Activated T-cell treated with anti-CD3 and anti-CD28 coated beads, Interleukin-2, amount 50 U/mL, for 72 hours (primary cell): ENCODE data around the gene ARSJ. TPM values are rescaled to one million over a fixed set of nuclear protein-coding genes. Genes with fewer than 3 reads are reported as not detected.
"Not testable (repeated sequence)": the region's sequence is repeated elsewhere in the genome, so short reads cannot be mapped to it uniquely, and the experiment has no call there.

Source experiments
- ATAC-seq, 2 donors: fragments of 150-1000 bp; cut with Tn5 transposase; replicated peaks in 1 of 2; 2 replicates each; pipeline ENCODE4 v1.10.0; 2021; ENCODE audit warnings: moderate library complexity in 2 of 2, mild to moderate bottlenecking in 1 of 2
- DNase-seq, 2 donors: peaks; one replicate each; pipeline ENCODE4 v3.0.0; 2021 to 2022; ENCODE audit warnings: mixed read lengths in 1 of 2
- H3K27ac Mint-ChIP-seq: one replicate; pipeline ENCODE4 v1.8.0; 2022; ENCODE audit warnings: mild to moderate bottlenecking, moderate library complexity, mixed read lengths
- H3K27me3 Mint-ChIP-seq: one replicate; pipeline ENCODE4 v1.8.0; 2022; ENCODE audit warnings: low read depth, mixed read lengths
- H3K36me3 Mint-ChIP-seq, 2 donors: one replicate each; pipeline ENCODE4 v1.8.0; 2022; ENCODE audit warnings: mixed read lengths in 2 of 2, mild to moderate bottlenecking in 1 of 2; ENCODE audit not compliant: insufficient read depth in 2 of 2
- H3K4me1 Mint-ChIP-seq: one replicate; pipeline ENCODE4 v1.8.0; 2022; ENCODE audit warnings: low read depth, mixed read lengths
- H3K4me3 Mint-ChIP-seq, 2 donors: one replicate each; pipeline ENCODE4 v1.8.0; 2022; ENCODE audit warnings: mild to moderate bottlenecking in 2 of 2, mixed read lengths in 2 of 2, moderate library complexity in 2 of 2
- H3K9me3 Mint-ChIP-seq, 2 donors: one replicate each; pipeline ENCODE4 v1.8.0; 2022; ENCODE audit warnings: mixed read lengths in 2 of 2
- total RNA-seq, 2 donors: library from RNA; stranded (reverse); gene quantifications; one replicate each; pipeline ENCODE4 v1.2.3, GENCODE V29; 2022

The ARSJ gene
- total RNA-seq, 2 donors from 2014 or later: not detected

GRCh38 chr4:114005569-114006442, 26.4 kb upstream of the ARSJ start:
- H3K4me1 Mint-ChIP-seq: peaks cover 6% of the 10 kb centered on the region
- ATAC-seq (no peak), DNase-seq (no peak)
- peaks cover 0 to 1% of the 10 kb centered on the region in 2 donors for H3K9me3 Mint-ChIP-seq
- H3K36me3 Mint-ChIP-seq: no peaks in the 10 kb centered on the region
- H3K4me3 Mint-ChIP-seq: no peak overlapping the region
- no peak overlapping the region for H3K27ac Mint-ChIP-seq
- H3K27me3 Mint-ChIP-seq: peaks cover 7% of the 10 kb centered on the region

- H3K27ac Mint-ChIP-seq, H3K4me1 Mint-ChIP-seq, ATAC-seq, H3K9me3 Mint-ChIP-seq, H3K27me3 Mint-ChIP-seq, H3K36me3 Mint-ChIP-seq: not testable (repeated sequence)
- H3K4me3 Mint-ChIP-seq: peak overlapping the region; percentile 66 to 70
- peak in 1 of 2 donors; percentile 3 for DNase-seq
These were observed 25.2 kb upstream of the ARSJ start for GRCh38 chr4:114004483-114005226.

- H3K27me3 Mint-ChIP-seq: no peaks in the 10 kb centered on the region
- no peak for ATAC-seq
- H3K27ac Mint-ChIP-seq: no peak overlapping the region
- no peaks in the 10 kb centered on the region for H3K9me3 Mint-ChIP-seq
- H3K36me3 Mint-ChIP-seq: no peaks in the 10 kb centered on the region
- H3K4me1 Mint-ChIP-seq: no peaks in the 10 kb centered on the region
- DNase-seq: no peak
- H3K4me3 Mint-ChIP-seq: no peak overlapping the region
These were observed 19.1 kb upstream of the ARSJ start for GRCh38 chr4:113998531-113998930.

GRCh38 chr4:113998079-113998478, 18.6 kb upstream of the ARSJ start:
- H3K9me3 Mint-ChIP-seq: no peaks in the 10 kb centered on the region
- ATAC-seq (no peak), DNase-seq (no peak)
- H3K27me3 Mint-ChIP-seq: no peaks in the 10 kb centered on the region
- no peaks in the 10 kb centered on the region for H3K4me1 Mint-ChIP-seq
- no peaks in the 10 kb centered on the region for H3K36me3 Mint-ChIP-seq
- H3K27ac Mint-ChIP-seq: no peak overlapping the region
- H3K4me3 Mint-ChIP-seq: no peak overlapping the region

GRCh38 chr4:113997206-113997605, 17.8 kb upstream of the ARSJ start:
- no peak overlapping the region for H3K4me3 Mint-ChIP-seq
- H3K27me3 Mint-ChIP-seq: no peaks in the 10 kb centered on the region
- H3K27ac Mint-ChIP-seq: no peak overlapping the region
- H3K9me3 Mint-ChIP-seq: no peaks in the 10 kb centered on the region
- no peaks in the 10 kb centered on the region for H3K36me3 Mint-ChIP-seq
- no peak for ATAC-seq
- no peaks in the 10 kb centered on the region for H3K4me1 Mint-ChIP-seq
- DNase-seq: no peak

GRCh38 chr4:113996599-113997177, 17.2 kb upstream of the ARSJ start:
- Mint-ChIP-seq H3K27me3 (no peaks in the 10 kb centered on the region), H3K4me1 (no peaks in the 10 kb centered on the region), H3K4me3 (no peak overlapping the region), H3K27ac (no peak overlapping the region), H3K36me3 (no peaks in the 10 kb centered on the region), H3K9me3 (no peaks in the 10 kb centered on the region)
- ATAC-seq (peak in 1 of 2 donors; percentile 25), DNase-seq (no peak)

GRCh38 chr4:113993887-113994286, 14.4 kb upstream of the ARSJ start:
- H3K4me1 Mint-ChIP-seq: no peaks in the 10 kb centered on the region
- no peaks in the 10 kb centered on the region for H3K27me3 Mint-ChIP-seq
- no peaks in the 10 kb centered on the region for H3K36me3 Mint-ChIP-seq
- H3K9me3 Mint-ChIP-seq: peaks cover under 1% of the 10 kb centered on the region in 2 donors
- DNase-seq (no peak), ATAC-seq (no peak)
- no peak overlapping the region for H3K4me3 Mint-ChIP-seq
- H3K27ac Mint-ChIP-seq: no peak overlapping the region

- H3K27ac Mint-ChIP-seq: no peak overlapping the region
- no peaks in the 10 kb centered on the region for H3K36me3 Mint-ChIP-seq
- DNase-seq (no peak), ATAC-seq (no peak)
- no peaks in the 10 kb centered on the region for H3K27me3 Mint-ChIP-seq
- H3K4me1 Mint-ChIP-seq: no peaks in the 10 kb centered on the region
- H3K9me3 Mint-ChIP-seq: peaks cover 4% of the 10 kb centered on the region in 2 donors
- no peak overlapping the region for H3K4me3 Mint-ChIP-seq
These were observed 11.4 kb upstream of the ARSJ start for GRCh38 chr4:113990886-113991285.

GRCh38 chr4:113987382-113987941, 8.0 kb upstream of the ARSJ start:
- no peaks in the 10 kb centered on the region for H3K4me1 Mint-ChIP-seq
- no peak for ATAC-seq
- no peaks in the 10 kb centered on the region for H3K27me3 Mint-ChIP-seq
- H3K36me3 Mint-ChIP-seq: no peaks in the 10 kb centered on the region
- H3K27ac Mint-ChIP-seq: no peak overlapping the region
- peaks cover 4 to 7% of the 10 kb centered on the region in 2 donors for H3K9me3 Mint-ChIP-seq
- no peak overlapping the region for H3K4me3 Mint-ChIP-seq
- DNase-seq: no peak

- no peak overlapping the region for H3K4me3 Mint-ChIP-seq
- DNase-seq: no peak
- H3K4me1 Mint-ChIP-seq: peaks cover 19% of the 10 kb centered on the region
- H3K27me3 Mint-ChIP-seq: peaks cover 41% of the 10 kb centered on the region
- no peaks in the 10 kb centered on the region for H3K36me3 Mint-ChIP-seq
- H3K9me3 Mint-ChIP-seq: peaks cover 0 to 2% of the 10 kb centered on the region in 2 donors
- no peak for ATAC-seq
- H3K27ac Mint-ChIP-seq: no peak overlapping the region
These were observed 2.7 kb upstream of the ARSJ start for GRCh38 chr4:113982181-113982580.

- DNase-seq (no peak), ATAC-seq (no peak)
- no peak overlapping the region for H3K4me3 Mint-ChIP-seq
- no peak overlapping the region for H3K27ac Mint-ChIP-seq
- peaks cover 19% of the 10 kb centered on the region for H3K4me1 Mint-ChIP-seq
- H3K36me3 Mint-ChIP-seq: no peaks in the 10 kb centered on the region
- H3K9me3 Mint-ChIP-seq: peaks cover 0 to 2% of the 10 kb centered on the region in 2 donors
- H3K27me3 Mint-ChIP-seq: peaks cover 41% of the 10 kb centered on the region
These were observed 2.1 kb upstream of the ARSJ start for GRCh38 chr4:113981591-113981990.

GRCh38 chr4:113979905-113980615, 613 bp upstream of the ARSJ start:
- DNase-seq (no peak), ATAC-seq (no peak)
- no peaks in the 10 kb centered on the region for H3K36me3 Mint-ChIP-seq
- peaks cover 19% of the 10 kb centered on the region for H3K4me1 Mint-ChIP-seq
- peak overlapping the region; percentile 82 to 83 for H3K4me3 Mint-ChIP-seq
- peaks cover 0 to 2% of the 10 kb centered on the region in 2 donors for H3K9me3 Mint-ChIP-seq
- H3K27ac Mint-ChIP-seq: peak overlapping the region; percentile 31
- H3K27me3 Mint-ChIP-seq: peaks cover 41% of the 10 kb centered on the region
